H1 (cell line): Measurements from ENCODE around the gene ARID5B. TPM values are rescaled to one million over a fixed set of nuclear protein-coding genes. Genes with fewer than 3 reads are reported as not detected.

Experiments used
- CTCF ChIA-PET: fragments of 300-600 bp; sonication (Branson Sonifier 250); formaldehyde crosslinking; loops from one replicate; lab custom pipeline; 2021; ENCODE audit not compliant: partially characterized antibody; lab: Charles Lee
- POLR2A ChIA-PET: fragments of 300-600 bp; sonication (Branson Sonifier 250); formaldehyde crosslinking; loops from one replicate; lab custom pipeline; 2021; ENCODE audit warnings: inconsistent platforms; ENCODE audit not compliant: partially characterized antibody; lab: Charles Lee
- DNase-seq, 2 experiments: peaks; one replicate each; pipeline versions ENCODE4 v3.0.0 to v3.0.0-alpha.2; 2010 to 2022; ENCODE audit warnings: low spot score in 2 of 2, low read depth in 1 of 2, mixed read lengths in 1 of 2
- FAIRE-seq: peaks from 2 replicates; lab custom pipeline; 2011; peaks lifted over from hg19 to GRCh38; lab: Jason Lieb, UNC
- H2AFZ ChIP-seq: 2 replicates; pipeline ENCODE4 v1.8.1; 2012; ENCODE audit warnings: low read length, inconsistent platforms
- H2AK5ac ChIP-seq: 2 replicates; pipeline ENCODE4 v1.6.1; 2013; ENCODE audit warnings: low read depth, low read length
- H2BK120ac ChIP-seq: replicated peaks from 2 replicates; pipeline ENCODE3; 2013; ENCODE audit warnings: low read depth, low read length, inconsistent platforms
- H2BK12ac ChIP-seq: 2 replicates; pipeline ENCODE4 v1.6.1; 2013; ENCODE audit warnings: low read depth, low read length
- H2BK15ac ChIP-seq: 2 replicates; pipeline ENCODE4 v1.6.1; 2013; ENCODE audit warnings: low read length
- H2BK20ac ChIP-seq: 2 replicates; pipeline ENCODE4 v1.6.1; 2013; ENCODE audit warnings: low read length
- H2BK5ac ChIP-seq: 2 replicates; pipeline ENCODE4 v1.6.1; 2013; ENCODE audit warnings: low read depth, low read length
- H3K14ac ChIP-seq: 2 replicates; pipeline ENCODE4 v1.6.1; 2013; ENCODE audit warnings: inconsistent platforms; ENCODE audit not compliant: insufficient read length
- H3K18ac ChIP-seq: 2 replicates; pipeline ENCODE4 v1.6.1; 2013; ENCODE audit warnings: low read length; ENCODE audit errors: extremely low read depth
- H3K23ac ChIP-seq: 2 replicates; pipeline ENCODE4 v1.6.1; 2013; ENCODE audit warnings: inconsistent platforms; ENCODE audit not compliant: insufficient read length
- H3K23me2 ChIP-seq: 2 replicates; pipeline ENCODE4 v1.6.1; 2013; ENCODE audit warnings: low read depth, low read length
- H3K27ac ChIP-seq: 2 replicates; pipeline ENCODE4 v1.6.1; 2011; ENCODE audit warnings: low read depth, low read length, inconsistent platforms
- H3K27me3 ChIP-seq, 4 experiments: replicated peaks in 1 of 4; 1 replicate in 1 of 4; 2 replicates in 3 of 4; pipeline versions ENCODE4 v1.6.1 to v1.8.1; 2011 to 2013; ENCODE audit warnings: low read length in 3 of 4, mild to moderate bottlenecking in 3 of 4, inconsistent platforms in 2 of 4, mixed read lengths in 2 of 4, moderate library complexity in 1 of 4; ENCODE audit not compliant: control insufficient read depth in 3 of 4, insufficient read depth in 3 of 4; ENCODE audit errors: extremely low read depth in 1 of 4
- H3K36me3 ChIP-seq, 4 experiments: 2 replicates each; pipeline versions ENCODE4 v1.6.1 to v1.8.1; 2011 to 2013; ENCODE audit warnings: mild to moderate bottlenecking in 4 of 4, low read length in 3 of 4, moderate library complexity in 2 of 4, control low read depth in 1 of 4, inconsistent platforms in 1 of 4; ENCODE audit not compliant: insufficient read depth in 4 of 4, control insufficient read depth in 2 of 4
- H3K4ac ChIP-seq: replicated peaks from 2 replicates; pipeline ENCODE3; 2013; ENCODE audit warnings: low read length, low read depth, mixed read lengths, inconsistent platforms; ENCODE audit not compliant: insufficient read length
- H3K4me1 ChIP-seq, 4 experiments: replicated peaks in 1 of 4; 1 replicate in 1 of 4; 2 replicates in 3 of 4; pipeline versions ENCODE4 v1.6.1 to v1.8.1; 2011 to 2013; ENCODE audit warnings: low read length in 3 of 4, inconsistent platforms in 2 of 4, mixed read lengths in 1 of 4; ENCODE audit not compliant: insufficient read depth in 4 of 4, control insufficient read depth in 3 of 4
- H3K4me2 ChIP-seq, 2 experiments: 2 replicates each; pipeline versions ENCODE4 v1.6.1 to v1.8.1; 2011 to 2013; ENCODE audit warnings: low read depth in 2 of 2, low read length in 2 of 2, control low read depth in 1 of 2, inconsistent platforms in 1 of 2, mild to moderate bottlenecking in 1 of 2; ENCODE audit not compliant: insufficient read depth in 1 of 2
- H3K4me3 ChIP-seq, 4 experiments: fragments of 200-600, 300-600 bp in 1 of 4; sonication (generic), shearing (Covaris generic), sonication (Bioruptor Twin) in 1 of 4; 2 replicates each; pipeline versions ENCODE4 v1.5.1 to v1.8.1; 2011 to 2016; ENCODE audit warnings: low read length in 4 of 4, low read depth in 3 of 4, control low read depth in 2 of 4, inconsistent platforms in 2 of 4, mild to moderate bottlenecking in 2 of 4, mixed read lengths in 1 of 4, moderate library complexity in 1 of 4; ENCODE audit not compliant: insufficient read depth in 2 of 4; ENCODE audit errors: extremely low read depth in 1 of 4
- H3K56ac ChIP-seq: replicated peaks from 2 replicates; pipeline ENCODE3; 2013; ENCODE audit warnings: low read depth, mild to moderate bottlenecking, mixed read lengths, low read length, inconsistent platforms; ENCODE audit not compliant: insufficient read length
- H3K79me1 ChIP-seq: 2 replicates; pipeline ENCODE4 v1.6.1; 2013; ENCODE audit warnings: low read depth, low read length, control low read depth
- H3K79me2 ChIP-seq, 2 experiments: 2 replicates each; pipeline versions ENCODE4 v1.6.1 to v1.8.1; 2012 to 2013; ENCODE audit warnings: low read length in 2 of 2, mild to moderate bottlenecking in 2 of 2, inconsistent platforms in 1 of 2; ENCODE audit not compliant: insufficient read depth in 2 of 2, control insufficient read depth in 1 of 2
- H3K9ac ChIP-seq, 4 experiments: replicated peaks in 1 of 4; 1 replicate in 1 of 4; 2 replicates in 3 of 4; pipeline versions ENCODE4 v1.6.1 to v1.8.1; 2011 to 2013; ENCODE audit warnings: low read depth in 3 of 4, low read length in 3 of 4, control low read depth in 2 of 4, mild to moderate bottlenecking in 2 of 4, moderate library complexity in 2 of 4, inconsistent platforms in 1 of 4; ENCODE audit errors: extremely low read depth in 1 of 4
- H3K9me3 ChIP-seq, 2 experiments: 2 replicates each; pipeline versions ENCODE4 v1.6.1 to v1.8.1; 2012 to 2013; ENCODE audit warnings: mild to moderate bottlenecking in 2 of 2, moderate library complexity in 2 of 2, control low read depth in 1 of 2, inconsistent platforms in 1 of 2, low read depth in 1 of 2, low read length in 1 of 2, mixed read lengths in 1 of 2; ENCODE audit not compliant: insufficient read depth in 2 of 2
- H4K20me1 ChIP-seq, 2 experiments: replicated peaks in 1 of 2; 2 replicates each; pipeline versions ENCODE3 to v1.8.1; 2011 to 2013; ENCODE audit warnings: inconsistent platforms in 2 of 2, low read length in 2 of 2, mild to moderate bottlenecking in 1 of 2; ENCODE audit not compliant: insufficient read depth in 2 of 2, control insufficient read depth in 1 of 2
- H4K5ac ChIP-seq: 2 replicates; pipeline ENCODE4 v1.6.1; 2013; ENCODE audit warnings: low read length, low read depth, mixed read lengths, inconsistent platforms; ENCODE audit not compliant: insufficient read length
- H4K8ac ChIP-seq: 2 replicates; pipeline ENCODE4 v1.8.0; 2013; ENCODE audit warnings: mild to moderate bottlenecking, moderate library complexity, low read length, inconsistent platforms; ENCODE audit not compliant: insufficient read depth; ENCODE audit errors: extremely low read depth
- H4K91ac ChIP-seq: replicated peaks from 2 replicates; pipeline ENCODE3; 2013; ENCODE audit warnings: low read length, mixed read lengths, inconsistent platforms; ENCODE audit not compliant: insufficient read length
- CEBPB ChIP-seq: IDR thresholded peaks from 2 replicates; pipeline ENCODE4 v1.6.1; 2012; ENCODE audit warnings: low read depth, low read length
- FOSL1 ChIP-seq: IDR thresholded peaks from 2 replicates; pipeline ENCODE4 v1.6.1; 2011; ENCODE audit warnings: mild to moderate bottlenecking, low read depth, low read length, moderate library complexity; ENCODE audit not compliant: insufficient read depth
- KDM4A ChIP-seq: IDR thresholded peaks from one replicate; pipeline ENCODE4 v1.7.1; 2012; ENCODE audit warnings: low read depth, mild to moderate bottlenecking, moderate library complexity, low read length, inconsistent platforms; ENCODE audit not compliant: severe bottlenecking
- RAD21 ChIP-seq, 2 experiments: IDR thresholded peaks in 1 of 2; conservative IDR thresholded peaks in 1 of 2; 2 replicates each; pipeline ENCODE4 v1.6.1; 2011; ENCODE audit warnings: low read depth in 2 of 2, low read length in 2 of 2, improper control_type of control experiment in 1 of 2, inconsistent platforms in 1 of 2, mild to moderate bottlenecking in 1 of 2, moderate library complexity in 1 of 2
- RXRA ChIP-seq: IDR thresholded peaks from 2 replicates; pipeline ENCODE4 v1.6.1; 2011; ENCODE audit warnings: low read depth, mild to moderate bottlenecking, low read length, moderate library complexity; ENCODE audit not compliant: insufficient read depth
- WGBS, 2 experiments: shearing (Covaris generic) in 1 of 2; methylation state at CpG; one replicate each; pipeline versions ENCODE4 v1.1.6 to v1.1.7; 2013 to 2015; ENCODE audit warnings: low lambda C conversion rate in 2 of 2, mixed read lengths in 2 of 2, inconsistent platforms in 1 of 2, low coverage in 1 of 2, missing lambda C conversion rate in 1 of 2; ENCODE audit not compliant: insufficient replicate concordance in 2 of 2, insufficient coverage in 1 of 2, insufficient read length in 1 of 2; ENCODE audit errors: extremely low coverage in 1 of 2, missing lambda C conversion rate in 1 of 2; 5-methylcytosine and 5-hydroxymethylcytosine counted together
- polyA plus RNA-seq, 7 experiments: library from polyadenylated mRNA; depleted of rRNA in 3 of 7; stranded (reverse) in 5 of 7; unstranded in 2 of 7; fragments of >200 nt in 5 of 7; fragments of 200-250 nt in 2 of 7; gene quantifications; 1 replicate in 5 of 7; 2 replicates in 1 of 7; 4 replicates in 1 of 7; pipeline versions ENCODE4 v1.2.1 to v1.2.3, GENCODE V29; 2011 to 2013; ENCODE audit warnings: missing spikeins in 2 of 7, mixed read lengths in 2 of 7
- total RNA-seq: library from RNA; stranded (reverse); fragmentation: NEBNext Ultra II Directional; extraction: Animal tissue kit (Norgen Biotek cat#: 25700); gene quantifications from 2 replicates; pipeline ENCODE4 v1.2.1, GENCODE V29; 2021

ARID5B gene
- total and polyA plus RNA-seq, 2 of the 8 experiments (the other 6 are each of a cell fraction or from before 2014, with no cell fraction given): 0.21 to 1.1 TPM

DNA sequence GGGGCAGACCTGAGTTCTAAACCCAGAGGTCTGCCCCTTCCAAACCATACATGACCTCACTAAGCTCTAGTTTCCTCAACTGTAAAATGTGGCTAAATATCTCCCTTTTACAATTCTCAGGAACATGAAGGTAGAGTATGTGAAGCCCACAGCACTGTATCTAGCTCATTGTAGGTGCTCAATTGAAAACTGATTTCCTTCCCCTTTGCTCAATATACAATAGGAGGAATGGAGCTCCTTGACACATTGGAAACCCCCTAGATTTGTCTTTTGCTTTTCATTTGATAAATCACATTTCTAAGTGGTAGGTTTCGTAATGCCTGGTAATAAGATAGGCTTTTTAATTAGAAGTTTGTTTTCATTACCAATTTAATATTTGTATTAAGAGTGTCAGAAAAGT, 153.3 kb downstream of the ARID5B start:
- Histone ChIP-seq H2BK20ac (no peak overlapping the region), H2AFZ (no peak overlapping the region), H3K4me3 (no peak overlapping the region), H3K56ac (no peak overlapping the region), H3K4ac (no peak overlapping the region), H4K8ac (no peak overlapping the region), H3K27me3 (no peaks in the 10 kb centered on the region; a peak in 1 of 7 replicates), H2BK120ac (no peak overlapping the region), H2BK5ac (no peak overlapping the region), H3K79me2 (no peaks in the 10 kb centered on the region), H3K14ac (no peak overlapping the region), H3K9ac (no peak overlapping the region), H3K9me3 (no peaks in the 10 kb centered on the region), H3K18ac (no peak overlapping the region), H4K5ac (no peak overlapping the region), H2AK5ac (no peak overlapping the region), H3K23me2 (no peaks in the 10 kb centered on the region), H3K36me3 (no peaks in the 10 kb centered on the region), H3K23ac (no peak overlapping the region), H4K20me1 (no peaks in the 10 kb centered on the region), H3K4me2 (no peak overlapping the region), H3K27ac (no peak overlapping the region), H4K91ac (no peak overlapping the region), H3K4me1 (peaks cover 0 to 5% (median 1%) of the 10 kb centered on the region in 4 experiments; a peak in 3 of 7 replicates), H2BK12ac (no peak overlapping the region), H3K79me1 (no peaks in the 10 kb centered on the region), H2BK15ac (no peak overlapping the region)
- CTCF ChIA-PET: interaction anchor here (0.7 to 1.3 kb wide), 4 partner anchors 11 to 1103 kb away, joined by 3 to 4 read pairs (median 3); no protein-coding TSS in a partner anchor
- TF ChIP-seq KDM4A (no peak), RXRA (no peak), RAD21 (IDR thresholded peaks at IDR 0.05 in 1 of 2, conservative IDR thresholded peaks at IDR 0.05 in 1 of 2; ENCODE audit: low read depth in 2 of 2, low read length in 2 of 2) (no peak), CEBPB (no peak), FOSL1 (no peak)
- FAIRE-seq (no peak), DNase-seq (no peak)
- WGBS, 2 experiments: 92% methylated on average over 1 of the region's 1 CpG; no CpG with 5 or more reads in 1 of the 2 experiments
- POLR2A ChIA-PET: no interaction called here
